Measurements from ENCODE around the gene CADPS.

DNA sequence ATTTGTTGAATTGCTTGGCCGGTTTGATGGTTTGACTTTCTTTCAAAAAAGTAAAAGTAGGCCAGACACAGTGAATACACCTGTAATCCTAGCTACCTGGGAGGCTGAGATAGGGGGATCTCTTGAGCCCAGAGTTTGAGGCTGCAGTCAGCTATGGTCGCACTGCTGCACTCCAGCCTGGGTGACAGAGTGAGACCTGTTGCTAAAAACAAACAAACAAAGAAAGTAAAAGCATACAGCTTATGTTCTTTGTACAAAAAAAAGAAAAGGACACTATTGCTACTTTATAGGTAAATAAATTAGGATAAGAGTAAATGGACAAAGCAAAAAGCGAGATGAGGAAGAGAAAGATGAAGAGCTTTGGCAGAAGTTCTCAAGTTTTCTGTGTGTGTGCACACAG, 488.0 kb downstream of the CADPS start:
- TF ChIP-seq CTCF (conservative IDR thresholded peaks at IDR 0.05) = no peak
- no peak for TF ChIP-seq ZFX (IDR thresholded peaks at IDR 0.05)
